ENCODE results near the gene PLA2G6.
A peak's percentile ranks its signal among the peaks of the same experiment; 100 is the strongest.
"Not testable (repeated sequence)": the region's sequence is repeated elsewhere in the genome, so short reads cannot be mapped to it uniquely, and the experiment has no call there.

PLA2G6 gene

GRCh38 chr22:38164551-38164918 lies 17.1 kb downstream of the PLA2G6 start:
- no peak for DNase-seq

GRCh38 chr22:38163844-38164550 lies 17.6 kb downstream of the PLA2G6 start:
- DNase-seq: no peak

DNA sequence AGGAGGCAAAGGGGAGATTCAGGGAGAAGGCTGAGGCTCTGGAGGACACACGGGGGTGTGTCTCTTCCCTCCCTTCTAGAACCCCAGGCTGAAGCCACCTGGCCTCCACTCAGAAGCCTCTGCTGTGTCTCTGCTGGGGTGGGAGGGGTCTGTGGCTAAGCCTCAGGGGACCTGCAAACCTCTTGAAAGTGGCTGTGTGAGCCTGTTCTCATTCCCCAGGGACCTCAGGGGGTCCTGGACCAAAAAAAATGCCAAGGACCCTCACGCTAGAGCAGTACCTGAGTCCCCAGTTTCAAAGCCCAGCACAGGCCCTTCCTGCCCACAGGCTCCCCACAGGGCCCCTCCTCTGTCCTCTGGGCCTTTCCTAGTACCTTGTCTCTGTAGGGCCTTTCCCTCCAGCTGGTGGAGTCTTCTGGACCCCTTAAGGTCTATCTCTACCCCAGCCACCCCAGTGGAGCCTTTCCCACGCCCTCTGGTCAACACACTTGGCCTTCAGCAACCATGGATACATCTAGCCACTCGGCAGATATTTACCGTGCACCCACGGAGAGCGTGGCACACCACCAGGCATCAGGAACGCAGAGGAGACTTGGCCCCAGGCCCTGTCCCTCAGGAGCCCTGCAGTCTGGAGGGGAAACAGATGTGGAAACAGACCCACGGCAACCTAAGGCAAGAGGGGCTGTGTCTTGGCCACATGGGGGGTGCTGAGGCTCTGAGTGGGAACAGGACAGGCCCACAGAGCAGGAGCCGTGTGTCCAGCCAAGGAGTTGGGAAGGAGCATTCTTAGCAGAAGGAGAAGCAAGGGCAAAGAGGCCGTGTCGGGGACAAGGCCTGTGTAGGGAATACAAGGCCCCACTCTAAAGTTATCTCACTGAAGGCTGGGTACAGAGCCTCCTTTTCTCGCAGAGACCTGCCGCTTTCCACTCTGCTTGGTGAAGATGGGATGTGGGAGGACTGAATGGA lies 18.5 kb downstream of the PLA2G6 start:
- DNase-seq: no peak

DNA sequence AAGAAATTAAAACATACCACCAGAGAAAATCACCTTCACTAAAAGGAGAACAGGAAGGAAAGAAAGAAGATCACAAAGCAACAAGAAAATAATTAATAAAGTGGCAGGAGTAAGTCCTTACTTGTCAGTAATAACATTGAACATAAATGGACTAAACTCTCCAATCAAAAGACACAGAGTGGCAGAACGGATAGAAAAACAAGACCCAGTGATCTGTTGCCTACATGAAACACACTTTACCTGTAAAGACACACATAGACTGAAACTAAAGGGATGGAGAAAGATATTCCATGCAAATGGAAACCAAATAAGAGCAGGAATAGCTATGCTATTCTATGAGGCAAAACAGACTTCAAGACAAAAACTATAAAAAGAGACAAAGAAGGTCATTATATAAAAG lies 25.9 kb downstream of the PLA2G6 start:
- no peak for DNase-seq

GRCh38 chr22:38154563-38154915 lies 27.1 kb downstream of the PLA2G6 start:
- not testable (repeated sequence) for DNase-seq

- peak; percentile 52 for DNase-seq
Measured at GRCh38 chr22:38153821-38154562, 27.6 kb downstream of the PLA2G6 start.

DNA sequence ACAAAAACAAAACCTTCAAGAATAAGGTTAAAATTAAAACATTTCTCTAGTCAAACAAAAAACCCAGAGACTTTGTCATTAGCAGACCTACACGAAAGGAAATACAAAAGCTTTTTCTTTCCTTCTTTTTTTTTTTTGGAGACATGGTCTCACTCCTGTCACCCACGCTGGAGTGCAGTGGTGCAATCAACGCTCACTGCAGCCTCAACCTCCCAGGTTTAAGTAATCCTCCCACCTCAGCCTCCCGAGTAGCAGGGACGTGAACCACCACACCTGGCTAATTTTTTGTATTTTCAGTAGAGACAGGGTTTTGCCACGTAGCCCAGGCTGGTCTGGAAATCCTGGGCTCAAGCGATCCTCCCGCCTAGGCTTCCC lies 30.5 kb downstream of the PLA2G6 start:
- DNase-seq: no peak

DNA sequence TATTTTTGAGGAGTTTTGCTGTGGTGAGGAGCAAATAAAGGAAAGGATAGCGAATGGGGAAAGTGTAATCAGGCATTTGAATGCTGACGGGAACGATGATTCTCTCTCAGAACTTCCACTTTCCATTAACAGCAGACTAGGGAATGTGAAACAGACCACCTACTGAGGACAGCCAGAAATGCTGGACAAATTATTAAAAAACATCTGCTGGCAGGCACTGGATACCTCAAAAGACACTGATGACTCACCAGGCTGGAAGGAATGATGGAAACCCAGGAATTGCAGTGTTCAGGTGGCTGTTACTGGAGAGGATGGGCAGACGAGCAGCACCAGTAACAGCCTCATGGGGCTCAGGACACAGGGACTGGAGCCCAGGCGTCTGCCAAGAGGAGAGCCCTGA lies 33.4 kb downstream of the PLA2G6 start:
- no peak for DNase-seq

- not testable (repeated sequence) for DNase-seq
Measured at GRCh38 chr22:38146166-38146565, 35.5 kb downstream of the PLA2G6 start.

GRCh38 chr22:38144025-38144405 lies 37.6 kb downstream of the PLA2G6 start:
- no peak for DNase-seq

GRCh38 chr22:38142606-38143005 lies 39.0 kb downstream of the PLA2G6 start:
- DNase-seq: no peak

GRCh38 chr22:38141217-38141973 lies 40.2 kb downstream of the PLA2G6 start:
- DNase-seq: no peak

DNA sequence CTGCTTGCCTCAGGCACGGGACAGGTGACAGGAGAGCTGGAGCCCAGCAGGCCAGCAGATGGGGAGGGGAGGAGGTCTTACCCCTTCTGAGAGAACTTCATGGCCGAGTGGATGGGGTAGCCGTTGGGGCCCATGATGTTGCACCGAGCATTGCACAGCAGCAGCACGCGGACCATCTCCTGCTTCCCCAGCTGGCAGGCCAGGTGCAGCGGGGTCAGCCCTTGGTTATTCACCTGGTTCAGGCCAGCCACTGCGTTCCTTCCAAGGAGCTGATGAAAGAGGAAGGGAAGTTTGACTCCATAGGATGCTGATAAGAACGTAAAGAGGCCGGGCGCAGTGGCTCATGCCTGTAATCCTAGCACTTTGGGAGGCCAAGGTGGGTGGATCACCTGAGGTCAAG lies 41.7 kb downstream of the PLA2G6 start:
- DNase-seq: no peak

- no peak for DNase-seq
Measured at GRCh38 chr22:38138961-38139360, 42.7 kb downstream of the PLA2G6 start.

GRCh38 chr22:38137876-38138687 lies 43.5 kb downstream of the PLA2G6 start:
- no peak for DNase-seq

DNA sequence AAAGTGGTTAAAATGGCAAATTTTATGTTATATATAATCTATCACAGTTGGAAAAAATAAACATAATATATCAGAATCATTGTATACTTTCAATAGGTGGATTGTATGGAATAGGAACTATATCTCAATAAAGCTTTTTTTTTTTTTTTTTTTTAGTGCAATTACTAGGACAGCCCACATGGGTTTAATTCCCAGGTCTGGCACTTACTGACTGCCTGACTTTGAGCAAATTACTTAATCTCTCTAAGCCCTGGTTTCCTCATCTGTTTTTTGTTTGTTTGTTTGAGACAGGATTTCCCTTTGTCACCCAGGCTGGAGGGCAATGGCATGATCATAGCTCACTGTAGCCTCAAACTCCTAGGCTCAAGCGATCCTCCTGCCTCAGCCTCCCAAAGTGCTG lies 45.0 kb downstream of the PLA2G6 start:
- no peak for DNase-seq

- DNase-seq: no peak
Measured at GRCh38 chr22:38135133-38135706, 46.4 kb downstream of the PLA2G6 start.

- no peak for DNase-seq
Measured at GRCh38 chr22:38133331-38133730, 48.3 kb downstream of the PLA2G6 start.

DNA sequence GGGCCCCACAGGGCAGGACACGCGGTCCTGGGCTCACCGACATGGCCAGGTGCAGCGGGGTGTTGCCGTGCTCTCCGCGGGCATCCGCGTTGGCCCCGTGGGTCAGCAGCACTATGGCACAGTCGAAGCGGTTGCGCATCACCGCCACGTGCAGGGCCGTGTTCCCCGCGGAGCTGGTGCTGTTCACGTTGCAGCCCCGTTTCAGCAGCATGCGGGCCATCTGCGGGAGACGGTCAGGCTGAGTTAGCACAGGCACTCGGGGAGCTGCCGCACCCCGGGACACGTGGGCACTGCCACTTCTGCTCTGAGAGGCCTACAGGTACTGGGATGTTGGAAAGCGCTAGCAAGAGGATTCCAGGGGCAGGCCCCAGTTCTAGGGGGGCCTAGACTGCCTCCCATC lies 48.8 kb downstream of the PLA2G6 start:
- no peak for DNase-seq

DNA sequence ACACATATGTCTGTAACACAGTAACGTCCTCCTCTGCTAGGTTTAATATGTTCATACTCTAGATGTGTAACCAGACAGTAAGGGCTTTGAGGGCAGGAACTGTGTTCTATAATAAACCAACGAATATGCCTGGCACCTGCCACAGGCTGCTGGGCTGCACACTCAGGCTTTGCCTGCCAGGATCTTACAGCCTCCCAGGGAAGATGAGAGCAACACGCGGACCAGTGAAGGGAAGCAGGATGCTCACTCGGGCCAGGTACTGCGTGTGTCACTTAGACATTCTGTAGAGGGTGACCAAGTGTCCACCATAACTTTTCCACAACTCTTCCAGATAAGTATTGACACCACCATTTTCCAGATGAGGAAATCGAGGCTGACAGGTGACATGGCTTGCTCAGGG lies 49.5 kb downstream of the PLA2G6 start:
- no peak for DNase-seq

- no peak for DNase-seq
Measured at GRCh38 chr22:38131399-38131798, 50.2 kb downstream of the PLA2G6 start.

DNA sequence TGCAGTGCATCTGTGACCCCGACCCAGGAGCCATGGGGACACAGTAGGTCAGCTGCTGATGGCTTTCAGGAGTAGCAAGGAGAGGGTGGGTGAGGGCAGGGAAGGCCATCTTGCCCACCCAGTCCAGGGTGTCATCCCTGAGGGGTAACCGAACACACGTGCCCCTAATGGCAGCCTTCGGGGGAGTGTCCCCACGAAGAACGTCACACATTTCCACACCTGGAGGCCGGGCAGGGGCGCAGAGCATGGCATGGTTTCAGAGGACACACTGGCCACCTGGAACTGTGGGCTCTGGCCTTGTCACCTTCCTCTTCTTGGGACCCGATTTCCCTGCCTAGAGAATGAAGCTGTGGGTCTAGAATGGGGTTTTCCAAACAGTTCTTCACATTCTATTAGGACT lies 51.8 kb downstream of the PLA2G6 start:
- DNase-seq: no peak
